Fibroblast of lung (primary cell): Measurements from ENCODE around the gene ABCA2. TPM values are rescaled to one million over a fixed set of nuclear protein-coding genes. Genes with fewer than 3 reads are reported as not detected.

Source experiments
- DNase-seq, 2 donors: peaks; one replicate each; pipeline versions ENCODE4 v3.0.0 to v3.0.0-alpha.2; 2010; ENCODE audit warnings: low read depth in 2 of 2
- H2AFZ ChIP-seq: 2 replicates; pipeline ENCODE4 v1.5.1; 2012; ENCODE audit warnings: low read length, control low read depth, inconsistent platforms
- H3K27ac ChIP-seq: 2 replicates; pipeline ENCODE4 v1.5.1; 2011; ENCODE audit warnings: low read length, control low read depth; ENCODE audit not compliant: insufficient read depth
- H3K27me3 ChIP-seq: 2 replicates; pipeline ENCODE4 v1.5.1; 2011; ENCODE audit warnings: mild to moderate bottlenecking, low read length; ENCODE audit not compliant: control insufficient read depth, insufficient read depth
- H3K36me3 ChIP-seq: 2 replicates; pipeline ENCODE4 v1.5.1; 2011; ENCODE audit warnings: low read length; ENCODE audit not compliant: control insufficient read depth, insufficient read depth
- H3K4me1 ChIP-seq: 2 replicates; pipeline ENCODE4 v1.5.1; 2011; ENCODE audit warnings: low read length; ENCODE audit not compliant: control insufficient read depth, insufficient read depth; ENCODE audit errors: extremely low read depth
- H3K4me2 ChIP-seq: 2 replicates; pipeline ENCODE4 v1.5.1; 2011; ENCODE audit warnings: low read length, control low read depth; ENCODE audit not compliant: insufficient read depth; ENCODE audit errors: extremely low read depth
- H3K4me3 ChIP-seq, 4 experiments: fragments of 200-600 bp in 1 of 4; sonication (generic) in 1 of 4; replicated peaks in 1 of 4; 2 replicates each; pipeline ENCODE4 v1.5.1; 2011 to 2016; ENCODE audit warnings: low read length in 4 of 4, low read depth in 3 of 4, mild to moderate bottlenecking in 3 of 4, control low read depth in 2 of 4, inconsistent platforms in 1 of 4, mixed read lengths in 1 of 4; ENCODE audit not compliant: insufficient read depth in 1 of 4; ENCODE audit errors: control extremely low read depth in 1 of 4
- H3K79me2 ChIP-seq: 2 replicates; pipeline ENCODE4 v1.5.1; 2012; ENCODE audit warnings: mild to moderate bottlenecking, low read length, inconsistent platforms; ENCODE audit not compliant: control insufficient read depth, insufficient read depth
- H3K9ac ChIP-seq: 2 replicates; pipeline ENCODE4 v1.5.1; 2011; ENCODE audit warnings: mild to moderate bottlenecking, low read length, control low read depth; ENCODE audit not compliant: insufficient read depth
- H3K9me3 ChIP-seq: 2 replicates; pipeline ENCODE4 v1.5.1; 2012; ENCODE audit warnings: low read depth, low read length; ENCODE audit not compliant: control insufficient read depth, insufficient read depth
- H4K20me1 ChIP-seq: 2 replicates; pipeline ENCODE4 v1.5.1; 2011; ENCODE audit warnings: low read length; ENCODE audit not compliant: control insufficient read depth, insufficient read depth; ENCODE audit errors: extremely low read depth
- EZH2 ChIP-seq: IDR thresholded peaks from 2 replicates; pipeline ENCODE4 v1.5.1; 2012; ENCODE audit warnings: low read length, control low read depth, mild to moderate bottlenecking; ENCODE audit errors: missing control alignments
- polyA plus RNA-seq, 2 donors: library from polyadenylated mRNA; depleted of rRNA in 1 of 2; stranded (reverse) in 1 of 2; unstranded in 1 of 2; fragments of >200 nt; gene quantifications; 2 replicates each; pipeline ENCODE4 v1.2.1, GENCODE V29; 2011 to 2012; ENCODE audit warnings: missing spikeins in 1 of 2
- total RNA-seq: library from RNA; depleted of rRNA; stranded (reverse); fragments of >200 nt; gene quantifications from 2 replicates; pipeline ENCODE4 v1.2.1, GENCODE V29; 2014
- TF ChIP-seq, protein P1 (sequence below), 2 donors: IDR thresholded peaks in 1 of 2; conservative IDR thresholded peaks in 1 of 2; 1 replicate in 1 of 2; 2 replicates in 1 of 2; pipeline ENCODE4 v1.5.1; 2011 to 2012; ENCODE audit warnings: low read length in 2 of 2, control low read depth in 1 of 2, inconsistent platforms in 1 of 2, low read depth in 1 of 2, mild to moderate bottlenecking in 1 of 2

ABCA2 gene
- total and polyA plus RNA-seq, 2 donors (not counting 1 experiment from before 2014, with no cell fraction given): 8.5 to 21.8 TPM

DNA sequence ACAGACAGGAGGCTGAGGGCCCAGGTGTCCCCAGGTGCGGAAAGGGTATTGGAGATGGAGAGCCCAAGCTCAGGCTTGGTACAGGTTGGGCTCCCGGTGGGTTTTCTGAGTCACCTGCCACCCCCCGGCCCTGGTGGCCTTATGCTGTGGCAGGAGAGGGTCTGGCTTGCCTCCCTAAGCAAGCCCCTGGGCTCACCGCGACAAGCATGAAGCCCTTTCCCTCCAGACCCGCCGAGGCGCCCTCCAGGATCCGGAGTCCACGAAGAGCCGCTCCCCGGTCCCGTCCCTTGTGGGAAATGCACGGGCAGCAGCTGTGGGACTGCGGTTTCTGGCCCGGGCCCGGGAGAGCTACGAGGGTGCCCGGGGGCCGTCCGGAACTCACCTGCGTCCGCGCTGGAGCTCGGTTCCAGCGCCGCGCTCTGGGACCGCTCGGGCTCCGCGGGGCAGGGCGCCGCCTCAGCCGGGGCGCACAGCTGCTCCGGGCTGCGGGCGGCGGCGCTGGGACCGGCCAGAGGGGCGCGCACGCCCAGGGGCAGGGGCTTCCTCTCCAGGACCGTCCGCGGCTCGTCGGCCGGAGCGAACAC, 41.6 kb upstream of the ABCA2 start:
- peaks cover 10% of the 10 kb centered on the region for H3K4me1 ChIP-seq
- H3K27me3 ChIP-seq: no peaks in the 10 kb centered on the region
- TF ChIP-seq, protein P1, sequence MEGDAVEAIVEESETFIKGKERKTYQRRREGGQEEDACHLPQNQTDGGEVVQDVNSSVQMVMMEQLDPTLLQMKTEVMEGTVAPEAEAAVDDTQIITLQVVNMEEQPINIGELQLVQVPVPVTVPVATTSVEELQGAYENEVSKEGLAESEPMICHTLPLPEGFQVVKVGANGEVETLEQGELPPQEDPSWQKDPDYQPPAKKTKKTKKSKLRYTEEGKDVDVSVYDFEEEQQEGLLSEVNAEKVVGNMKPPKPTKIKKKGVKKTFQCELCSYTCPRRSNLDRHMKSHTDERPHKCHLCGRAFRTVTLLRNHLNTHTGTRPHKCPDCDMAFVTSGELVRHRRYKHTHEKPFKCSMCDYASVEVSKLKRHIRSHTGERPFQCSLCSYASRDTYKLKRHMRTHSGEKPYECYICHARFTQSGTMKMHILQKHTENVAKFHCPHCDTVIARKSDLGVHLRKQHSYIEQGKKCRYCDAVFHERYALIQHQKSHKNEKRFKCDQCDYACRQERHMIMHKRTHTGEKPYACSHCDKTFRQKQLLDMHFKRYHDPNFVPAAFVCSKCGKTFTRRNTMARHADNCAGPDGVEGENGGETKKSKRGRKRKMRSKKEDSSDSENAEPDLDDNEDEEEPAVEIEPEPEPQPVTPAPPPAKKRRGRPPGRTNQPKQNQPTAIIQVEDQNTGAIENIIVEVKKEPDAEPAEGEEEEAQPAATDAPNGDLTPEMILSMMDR (conservative IDR thresholded peaks at IDR 0.05 in 1 of 2, IDR thresholded peaks at IDR 0.05 in 1 of 2; ENCODE audit: low read depth in 1 of 2, low read length in 2 of 2): no peak
- TF ChIP-seq EZH2: no peak
- H4K20me1 ChIP-seq: no peaks in the 10 kb centered on the region
- no peaks in the 10 kb centered on the region for H3K79me2 ChIP-seq
- no peak for DNase-seq
- no peaks in the 10 kb centered on the region for H3K9me3 ChIP-seq
- H3K27ac ChIP-seq: no peak overlapping the region
- no peaks in the 10 kb centered on the region for H3K36me3 ChIP-seq
- no peak overlapping the region for H2AFZ ChIP-seq
- no peak overlapping the region for H3K9ac ChIP-seq
- H3K4me2 ChIP-seq: peak overlapping the region; percentile 64
- H3K4me3 ChIP-seq: peak overlapping the region in 3 of 4 experiments; percentile 27 to 49 (median 27)

DNA sequence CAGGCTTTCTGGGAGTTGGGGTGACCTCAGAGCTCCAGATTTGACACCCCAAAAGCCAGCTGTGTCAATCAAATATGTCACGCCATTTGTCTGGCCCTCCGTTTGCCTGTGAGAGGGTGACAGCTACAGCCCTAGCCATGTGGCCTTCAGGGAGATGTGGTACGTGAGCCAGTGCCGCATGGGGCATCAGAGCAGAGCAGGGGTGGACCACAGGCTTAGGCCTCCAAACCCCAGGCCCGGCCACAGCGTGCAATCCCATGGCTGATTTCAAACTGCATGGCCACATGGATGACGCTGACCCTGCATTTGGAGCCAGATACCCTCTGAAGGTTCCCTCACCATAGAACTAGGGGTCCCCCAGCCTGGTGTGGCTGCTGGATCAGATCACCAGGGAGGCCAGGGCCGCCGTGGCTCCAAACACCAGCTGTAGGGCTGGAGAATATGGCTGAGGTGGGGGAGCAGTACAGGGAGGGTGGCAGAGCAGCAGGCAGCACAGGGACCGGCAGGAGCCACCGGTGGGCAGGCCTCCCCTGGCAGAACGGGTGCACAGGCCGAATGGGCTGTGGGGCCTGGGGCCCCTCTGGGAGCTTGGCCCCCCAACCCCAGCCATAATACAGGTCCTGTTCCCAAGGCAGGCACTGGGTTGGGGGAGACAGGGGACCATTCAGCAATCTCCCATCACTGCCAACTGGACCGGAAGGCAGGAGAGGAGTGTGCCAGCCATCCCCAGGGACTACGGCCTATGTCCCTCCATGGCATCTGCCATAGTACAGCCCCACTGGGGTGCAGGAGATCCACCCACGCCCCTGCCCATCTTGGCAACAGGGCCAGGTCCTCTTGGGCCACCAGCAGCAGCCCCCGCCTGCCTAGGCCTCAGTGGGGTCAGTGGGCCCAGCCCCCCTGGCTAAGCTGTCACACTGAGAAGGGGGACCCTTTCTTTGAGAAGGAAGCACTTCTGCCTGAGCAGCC, 40.8 kb upstream of the ABCA2 start:
- Histone ChIP-seq H3K4me1 (peaks cover 10% of the 10 kb centered on the region), H3K79me2 (no peaks in the 10 kb centered on the region), H3K9me3 (no peaks in the 10 kb centered on the region), H3K27me3 (no peaks in the 10 kb centered on the region), H2AFZ (no peak overlapping the region), H4K20me1 (no peaks in the 10 kb centered on the region), H3K4me2 (peak overlapping the region; percentile 64), H3K27ac (no peak overlapping the region), H3K4me3 (peak overlapping the region in 2 of 4 experiments; percentile 27), H3K9ac (no peak overlapping the region), H3K36me3 (no peaks in the 10 kb centered on the region)
- no peak for DNase-seq
- TF ChIP-seq, protein P1 (conservative IDR thresholded peaks at IDR 0.05 in 1 of 2, IDR thresholded peaks at IDR 0.05 in 1 of 2; ENCODE audit: low read depth in 1 of 2, low read length in 2 of 2): no peak
- TF ChIP-seq EZH2: no peak

DNA sequence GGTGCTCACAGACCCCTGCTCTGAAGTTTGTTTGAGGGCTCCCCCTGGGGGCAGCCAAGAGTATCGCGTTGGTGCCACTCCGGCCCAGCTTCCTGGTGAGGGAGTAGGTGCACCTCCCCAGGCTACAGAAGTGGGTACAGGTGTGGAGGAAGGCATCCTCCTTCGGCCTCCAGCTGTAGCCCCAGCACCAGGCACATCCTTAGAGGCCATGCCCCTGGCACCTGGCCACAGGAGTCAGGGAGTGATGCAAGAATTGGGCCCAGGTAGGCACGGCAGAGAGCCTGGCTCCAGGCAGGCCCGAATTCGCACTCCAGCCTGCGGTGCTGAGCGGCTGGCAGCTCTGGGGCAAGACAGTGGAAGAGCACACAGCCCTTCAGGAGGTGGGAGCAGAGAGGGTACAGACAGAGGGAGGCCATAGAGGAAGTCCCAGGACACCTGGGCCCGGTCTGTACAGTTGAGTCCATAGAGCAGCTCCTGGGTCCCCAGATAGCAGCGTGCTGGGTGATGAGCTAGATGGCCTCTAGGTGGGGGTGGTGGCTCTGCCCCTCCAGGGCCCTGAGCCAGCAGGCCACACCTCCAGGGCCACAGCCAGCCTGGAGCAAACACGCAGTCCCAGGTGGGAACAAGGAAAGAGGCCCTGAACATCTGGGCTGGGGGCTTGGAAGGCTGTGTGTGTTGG, 40.0 kb upstream of the ABCA2 start:
- Histone ChIP-seq H3K36me3 (no peaks in the 10 kb centered on the region), H4K20me1 (no peaks in the 10 kb centered on the region)

More for the DNA sequence above, 40.0 kb upstream of the ABCA2 start:
- H3K4me2 ChIP-seq: no peak overlapping the region
- H3K79me2 ChIP-seq: no peaks in the 10 kb centered on the region
- no peak for TF ChIP-seq EZH2
- TF ChIP-seq, protein P1 (conservative IDR thresholded peaks at IDR 0.05 in 1 of 2, IDR thresholded peaks at IDR 0.05 in 1 of 2; ENCODE audit: low read depth in 1 of 2, low read length in 2 of 2): peak; percentile 68 to 86
- H3K4me1 ChIP-seq: peaks cover 10% of the 10 kb centered on the region
- no peak overlapping the region for H3K9ac ChIP-seq
- no peak overlapping the region for H3K27ac ChIP-seq
- peak; percentile 64 to 76 for DNase-seq
- H2AFZ ChIP-seq: no peak overlapping the region
- H3K4me3 ChIP-seq: no peak overlapping the region
- H3K27me3 ChIP-seq: no peaks in the 10 kb centered on the region
- no peaks in the 10 kb centered on the region for H3K9me3 ChIP-seq
